Neural cell (in vitro differentiated cells): ENCODE measurements around the gene ENOX1. TPM values are rescaled to one million over a fixed set of nuclear protein-coding genes. Genes with fewer than 3 reads are reported as not detected.

Experiments
- H2AFZ ChIP-seq: fragments of 200-600, 300-800 bp; sonication (generic), shearing (Covaris generic); 2 replicates; pipeline ENCODE4 v1.6.0; 2014; ENCODE audit warnings: low read depth, mild to moderate bottlenecking, antibody characterized with exemption, low read length, moderate library complexity
- H3F3A ChIP-seq: fragments of 200-600 bp; shearing (Covaris generic); 2 replicates; pipeline ENCODE4 v1.6.1; 2016; ENCODE audit warnings: mild to moderate bottlenecking, moderate library complexity, mixed read lengths, antibody characterized with exemption, low read length; ENCODE audit not compliant: insufficient read depth, poor library complexity, severe bottlenecking
- H3K27ac ChIP-seq: fragments of 200-600, 300-800 bp; sonication (generic), shearing (Covaris generic); 2 replicates; pipeline ENCODE4 v1.5.1; 2014; ENCODE audit warnings: mild to moderate bottlenecking, low read length, moderate library complexity
- H3K27me3 ChIP-seq: fragments of 300-800, 200-600 bp; sonication (generic), shearing (Covaris generic); 2 replicates; pipeline ENCODE4 v1.6.0; 2014; ENCODE audit warnings: mild to moderate bottlenecking, low read depth, low read length, moderate library complexity; ENCODE audit not compliant: insufficient read depth
- H3K36me3 ChIP-seq: fragments of 300-800, 200-600 bp; sonication (generic), shearing (Covaris generic); 2 replicates; pipeline ENCODE4 v1.5.1; 2014; ENCODE audit warnings: mild to moderate bottlenecking, antibody characterized with exemption, low read length, moderate library complexity; ENCODE audit not compliant: insufficient read depth
- H3K4me2 ChIP-seq: fragments of 300-800, 200-600 bp; sonication (generic), shearing (Covaris generic); 2 replicates; pipeline ENCODE4 v1.6.0; 2014; ENCODE audit warnings: mild to moderate bottlenecking, low read length
- H3K4me3 ChIP-seq: fragments of 300-800, 200-600 bp; sonication (generic), shearing (Covaris generic); 2 replicates; pipeline ENCODE4 v1.5.1; 2014; ENCODE audit warnings: mild to moderate bottlenecking, low read length, moderate library complexity
- H3K79me2 ChIP-seq: fragments of 200-600 bp; shearing (Covaris generic); replicated peaks from 2 replicates; pipeline ENCODE4 v1.6.0; 2014; ENCODE audit warnings: mild to moderate bottlenecking, low read length, moderate library complexity; ENCODE audit not compliant: insufficient read depth
- H3K9ac ChIP-seq: fragments of 300-800, 200-600 bp; sonication (generic), shearing (Covaris generic); 2 replicates; pipeline ENCODE4 v1.6.1; 2016; ENCODE audit warnings: mild to moderate bottlenecking, low read length, mixed read lengths
- H3K9me2 ChIP-seq: fragments of 200-600 bp; shearing (Covaris generic); 2 replicates; pipeline ENCODE4 v1.6.1; 2016; ENCODE audit warnings: mild to moderate bottlenecking, low read length, mixed read lengths; ENCODE audit not compliant: insufficient read depth
- H3K9me3 ChIP-seq: fragments of 200-600, 300-800 bp; sonication (generic), shearing (Covaris generic); 2 replicates; pipeline ENCODE4 v1.6.1; 2016; ENCODE audit warnings: mild to moderate bottlenecking, mixed run types, low read length, moderate library complexity, mixed read lengths
- H4K20me1 ChIP-seq: fragments of 200-600 bp; shearing (Covaris generic); 2 replicates; pipeline ENCODE4 v1.6.1; 2016; ENCODE audit warnings: mild to moderate bottlenecking, mixed run types; ENCODE audit not compliant: insufficient read depth
- EP300 ChIP-seq: fragments of 450-650 bp; conservative IDR thresholded peaks from 2 replicates; pipeline ENCODE4 v1.6.1; 2014; ENCODE audit warnings: antibody characterized with exemption, mild to moderate bottlenecking, moderate library complexity; ENCODE audit not compliant: poor library complexity, severe bottlenecking
- EZH2 ChIP-seq: fragments of 200-600, 300-800 bp; shearing (Covaris generic), sonication (generic); IDR thresholded peaks from 2 replicates; pipeline ENCODE4 v1.6.1; 2014; ENCODE audit warnings: antibody characterized with exemption, low read length, borderline replicate concordance, mild to moderate bottlenecking; ENCODE audit not compliant: insufficient read depth, poor library complexity, severe bottlenecking
- MXI1 ChIP-seq: fragments of 450-650 bp; conservative IDR thresholded peaks from 2 replicates; pipeline ENCODE4 v1.6.1; 2014; ENCODE audit warnings: antibody characterized with exemption, mild to moderate bottlenecking; ENCODE audit not compliant: poor library complexity, severe bottlenecking
- POLR2AphosphoS5 ChIP-seq: IDR thresholded peaks from 2 replicates; pipeline ENCODE4 v1.6.1; 2012
- RAD21 ChIP-seq: fragments of 450-650 bp; conservative IDR thresholded peaks from 2 replicates; pipeline ENCODE4 v1.6.1; 2014; ENCODE audit warnings: antibody characterized with exemption, mild to moderate bottlenecking, moderate library complexity
- SMC3 ChIP-seq: fragments of 450-650 bp; conservative IDR thresholded peaks from 2 replicates; pipeline ENCODE4 v1.6.1; 2014; ENCODE audit warnings: antibody characterized with exemption, mild to moderate bottlenecking, moderate library complexity; ENCODE audit not compliant: poor library complexity
- TAF1 ChIP-seq: IDR thresholded peaks from 2 replicates; pipeline ENCODE4 v1.6.1; 2012; ENCODE audit warnings: low read depth
- polyA plus RNA-seq: library from polyadenylated mRNA; depleted of rRNA; stranded (reverse); fragments of >200 nt; gene quantifications from 2 replicates; pipeline ENCODE4 v1.2.3, GENCODE V29; 2014
- TF ChIP-seq, protein P1 (sequence below): fragments of 450-650 bp; IDR thresholded peaks from 2 replicates; pipeline ENCODE4 v1.5.1; 2014; ENCODE audit warnings: antibody characterized with exemption, mild to moderate bottlenecking, moderate library complexity; ENCODE audit not compliant: poor library complexity, severe bottlenecking
- TF ChIP-seq, protein P2 (sequence below): IDR thresholded peaks from 2 replicates; pipeline ENCODE4 v1.6.1; 2012; ENCODE audit warnings: borderline replicate concordance

The ENOX1 gene
- polyA plus RNA-seq, 1 donor from 2014 or later: 42.6 TPM

DNA sequence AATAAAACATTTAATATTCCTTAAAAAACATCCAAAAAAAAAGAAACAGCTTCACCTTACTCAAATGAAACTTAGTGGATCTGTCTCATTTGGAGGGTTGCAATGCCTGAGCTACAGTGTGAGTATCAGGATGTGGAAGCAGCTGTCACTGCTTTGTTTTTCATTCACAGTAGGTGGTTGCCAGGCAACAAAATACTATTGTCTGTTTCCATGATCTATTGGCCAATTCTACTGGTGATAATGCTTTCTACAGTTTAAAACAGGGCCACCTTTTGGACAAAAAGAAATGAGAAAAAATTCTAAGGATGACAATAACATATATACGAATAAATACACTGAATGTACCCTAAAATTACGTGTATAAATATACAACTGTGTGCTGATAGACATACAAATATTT, 3.0 kb downstream of the ENOX1 start:
- Histone ChIP-seq H3K9me3 (no peaks in the 10 kb centered on the region), H3K27ac (peak overlapping the region; percentile 94), H3K9me2 (no peaks in the 10 kb centered on the region), H4K20me1 (no peaks in the 10 kb centered on the region), H2AFZ (no peak overlapping the region), H3K36me3 (no peaks in the 10 kb centered on the region), H3K79me2 (peaks cover 58% of the 10 kb centered on the region), H3K27me3 (no peaks in the 10 kb centered on the region), H3F3A (peaks cover 5% of the 10 kb centered on the region), H3K4me2 (peak overlapping the region; percentile 87), H3K9ac (peak overlapping the region; percentile 84), H3K4me3 (peak overlapping the region; percentile 87)
- no peak for TF ChIP-seq EZH2
- TF ChIP-seq MXI1: no peak
- peak; percentile 53 for TF ChIP-seq SMC3
- peak; percentile 75 for TF ChIP-seq EP300
- peak; percentile 78 for TF ChIP-seq POLR2AphosphoS5
- peak; percentile 57 for TF ChIP-seq RAD21
- TF ChIP-seq, protein P1, sequence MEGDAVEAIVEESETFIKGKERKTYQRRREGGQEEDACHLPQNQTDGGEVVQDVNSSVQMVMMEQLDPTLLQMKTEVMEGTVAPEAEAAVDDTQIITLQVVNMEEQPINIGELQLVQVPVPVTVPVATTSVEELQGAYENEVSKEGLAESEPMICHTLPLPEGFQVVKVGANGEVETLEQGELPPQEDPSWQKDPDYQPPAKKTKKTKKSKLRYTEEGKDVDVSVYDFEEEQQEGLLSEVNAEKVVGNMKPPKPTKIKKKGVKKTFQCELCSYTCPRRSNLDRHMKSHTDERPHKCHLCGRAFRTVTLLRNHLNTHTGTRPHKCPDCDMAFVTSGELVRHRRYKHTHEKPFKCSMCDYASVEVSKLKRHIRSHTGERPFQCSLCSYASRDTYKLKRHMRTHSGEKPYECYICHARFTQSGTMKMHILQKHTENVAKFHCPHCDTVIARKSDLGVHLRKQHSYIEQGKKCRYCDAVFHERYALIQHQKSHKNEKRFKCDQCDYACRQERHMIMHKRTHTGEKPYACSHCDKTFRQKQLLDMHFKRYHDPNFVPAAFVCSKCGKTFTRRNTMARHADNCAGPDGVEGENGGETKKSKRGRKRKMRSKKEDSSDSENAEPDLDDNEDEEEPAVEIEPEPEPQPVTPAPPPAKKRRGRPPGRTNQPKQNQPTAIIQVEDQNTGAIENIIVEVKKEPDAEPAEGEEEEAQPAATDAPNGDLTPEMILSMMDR: peak; percentile 53
- no peak for TF ChIP-seq TAF1

DNA sequence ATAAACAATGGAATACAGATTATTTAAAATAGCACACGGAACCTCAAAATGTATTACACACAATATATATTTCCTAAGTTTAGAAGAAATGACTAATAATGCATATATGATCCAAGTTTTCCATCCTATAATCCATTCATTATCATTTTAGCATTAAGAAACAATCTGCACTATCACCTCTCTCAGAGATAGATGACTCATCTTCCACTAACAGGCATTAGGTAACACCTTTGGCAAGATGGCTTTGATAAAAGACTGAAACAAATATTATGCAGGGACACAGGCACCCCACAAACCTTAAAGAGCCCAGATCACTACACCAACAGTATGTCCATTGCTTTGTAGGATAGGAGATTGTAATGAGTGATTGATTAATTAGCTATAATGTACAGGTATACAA, 4.1 kb downstream of the ENOX1 start:
- no peak overlapping the region for H2AFZ ChIP-seq
- H3K9me2 ChIP-seq: no peaks in the 10 kb centered on the region
- H4K20me1 ChIP-seq: no peaks in the 10 kb centered on the region
- TF ChIP-seq, protein P2, sequence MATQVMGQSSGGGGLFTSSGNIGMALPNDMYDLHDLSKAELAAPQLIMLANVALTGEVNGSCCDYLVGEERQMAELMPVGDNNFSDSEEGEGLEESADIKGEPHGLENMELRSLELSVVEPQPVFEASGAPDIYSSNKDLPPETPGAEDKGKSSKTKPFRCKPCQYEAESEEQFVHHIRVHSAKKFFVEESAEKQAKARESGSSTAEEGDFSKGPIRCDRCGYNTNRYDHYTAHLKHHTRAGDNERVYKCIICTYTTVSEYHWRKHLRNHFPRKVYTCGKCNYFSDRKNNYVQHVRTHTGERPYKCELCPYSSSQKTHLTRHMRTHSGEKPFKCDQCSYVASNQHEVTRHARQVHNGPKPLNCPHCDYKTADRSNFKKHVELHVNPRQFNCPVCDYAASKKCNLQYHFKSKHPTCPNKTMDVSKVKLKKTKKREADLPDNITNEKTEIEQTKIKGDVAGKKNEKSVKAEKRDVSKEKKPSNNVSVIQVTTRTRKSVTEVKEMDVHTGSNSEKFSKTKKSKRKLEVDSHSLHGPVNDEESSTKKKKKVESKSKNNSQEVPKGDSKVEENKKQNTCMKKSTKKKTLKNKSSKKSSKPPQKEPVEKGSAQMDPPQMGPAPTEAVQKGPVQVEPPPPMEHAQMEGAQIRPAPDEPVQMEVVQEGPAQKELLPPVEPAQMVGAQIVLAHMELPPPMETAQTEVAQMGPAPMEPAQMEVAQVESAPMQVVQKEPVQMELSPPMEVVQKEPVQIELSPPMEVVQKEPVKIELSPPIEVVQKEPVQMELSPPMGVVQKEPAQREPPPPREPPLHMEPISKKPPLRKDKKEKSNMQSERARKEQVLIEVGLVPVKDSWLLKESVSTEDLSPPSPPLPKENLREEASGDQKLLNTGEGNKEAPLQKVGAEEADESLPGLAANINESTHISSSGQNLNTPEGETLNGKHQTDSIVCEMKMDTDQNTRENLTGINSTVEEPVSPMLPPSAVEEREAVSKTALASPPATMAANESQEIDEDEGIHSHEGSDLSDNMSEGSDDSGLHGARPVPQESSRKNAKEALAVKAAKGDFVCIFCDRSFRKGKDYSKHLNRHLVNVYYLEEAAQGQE: peak; percentile 15
- TF ChIP-seq SMC3: no peak
- peaks cover 2% of the 10 kb centered on the region for H3F3A ChIP-seq
- H3K27ac ChIP-seq: peak overlapping the region; percentile 94
- H3K4me2 ChIP-seq: peak overlapping the region; percentile 87
- no peaks in the 10 kb centered on the region for H3K9me3 ChIP-seq
- H3K27me3 ChIP-seq: no peaks in the 10 kb centered on the region
- H3K79me2 ChIP-seq: peaks cover 69% of the 10 kb centered on the region
- H3K9ac ChIP-seq: peak overlapping the region; percentile 84
- no peaks in the 10 kb centered on the region for H3K36me3 ChIP-seq
- peak overlapping the region; percentile 87 for H3K4me3 ChIP-seq

DNA sequence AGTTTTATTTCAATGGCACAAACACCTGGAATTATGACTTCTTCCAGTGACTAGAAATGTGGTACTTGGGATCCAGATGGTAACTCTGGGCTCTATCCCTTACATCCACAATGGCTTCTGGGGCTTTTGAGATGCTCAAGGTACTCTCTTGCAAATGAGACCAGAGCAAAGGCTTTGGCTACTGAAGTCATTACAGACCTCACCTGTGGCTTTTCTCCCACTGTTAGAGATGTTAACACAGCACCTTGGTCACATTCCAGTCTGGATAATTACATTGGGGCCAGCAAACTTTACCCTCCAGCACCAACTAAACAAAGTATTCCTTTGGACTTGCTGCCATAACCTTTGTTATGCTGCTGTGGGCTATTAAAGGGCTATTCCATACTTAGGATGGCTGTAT, 6.1 kb downstream of the ENOX1 start:
- no peak overlapping the region for H3K27ac ChIP-seq
- H3K9me3 ChIP-seq: no peaks in the 10 kb centered on the region
- H3K9ac ChIP-seq: no peak overlapping the region
- H3K4me3 ChIP-seq: no peak overlapping the region
- H3K27me3 ChIP-seq: no peaks in the 10 kb centered on the region
- H3K79me2 ChIP-seq: peaks cover 85% of the 10 kb centered on the region
- no peak overlapping the region for H3K4me2 ChIP-seq
- H2AFZ ChIP-seq: no peak overlapping the region
- no peak for TF ChIP-seq MXI1
- TF ChIP-seq, protein P1: no peak
- no peak for TF ChIP-seq TAF1
- no peak for TF ChIP-seq SMC3
- TF ChIP-seq RAD21: no peak
- TF ChIP-seq, protein P2: no peak
- no peak for TF ChIP-seq EZH2
- no peak for TF ChIP-seq EP300
- no peak for TF ChIP-seq POLR2AphosphoS5
- no peaks in the 10 kb centered on the region for H3F3A ChIP-seq
- H3K36me3 ChIP-seq: no peaks in the 10 kb centered on the region
- H3K9me2 ChIP-seq: no peaks in the 10 kb centered on the region
- H4K20me1 ChIP-seq: no peaks in the 10 kb centered on the region
